NOMO-1 treated with dmso at 0.1 percent for 144 hours (cell line): ENCODE results near the gene G3BP2.
A peak's percentile ranks its signal among the peaks of the same experiment; 100 is the strongest.
"Not testable (repeated sequence)": the region's sequence is repeated elsewhere in the genome, so short reads cannot be mapped to it uniquely, and the experiment has no call there.

ENCODE experiments used
- DNase-seq: peaks from one replicate; lab custom pipeline; 2025; ENCODE audit not compliant: unreplicated experiment; lab: John Stamatoyannopoulos, UW

G3BP2 gene

DNA sequence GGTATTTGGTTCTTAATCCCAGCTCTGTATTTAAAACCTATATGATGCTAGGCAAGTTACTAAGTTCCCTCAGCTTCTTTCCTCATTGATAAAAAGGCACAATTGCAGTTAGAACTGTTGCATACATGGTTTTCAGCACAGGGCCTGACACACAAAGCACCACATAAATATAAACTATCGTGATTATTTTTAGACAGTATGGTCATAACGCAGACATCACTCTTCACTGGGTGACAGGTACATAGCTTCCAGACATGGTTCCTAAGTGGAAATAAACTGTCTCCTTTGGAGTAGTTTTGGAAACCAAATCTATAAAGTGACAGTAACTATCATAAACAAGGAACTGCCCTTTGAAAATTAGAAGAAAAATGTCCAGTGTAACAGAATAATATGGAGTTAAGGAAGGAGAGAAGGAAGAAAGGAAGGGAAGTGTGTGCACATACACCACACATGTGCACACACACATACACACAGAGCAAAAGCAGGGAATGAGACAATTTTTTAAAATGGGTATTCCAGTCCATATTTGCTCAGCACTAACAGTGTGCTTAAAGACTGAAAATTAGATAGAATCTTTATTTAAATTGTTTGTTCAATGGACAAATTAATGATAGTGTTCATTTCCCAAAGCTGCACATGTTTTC lies 12.5 kb upstream of the G3BP2 start:
- no peak for DNase-seq

DNA sequence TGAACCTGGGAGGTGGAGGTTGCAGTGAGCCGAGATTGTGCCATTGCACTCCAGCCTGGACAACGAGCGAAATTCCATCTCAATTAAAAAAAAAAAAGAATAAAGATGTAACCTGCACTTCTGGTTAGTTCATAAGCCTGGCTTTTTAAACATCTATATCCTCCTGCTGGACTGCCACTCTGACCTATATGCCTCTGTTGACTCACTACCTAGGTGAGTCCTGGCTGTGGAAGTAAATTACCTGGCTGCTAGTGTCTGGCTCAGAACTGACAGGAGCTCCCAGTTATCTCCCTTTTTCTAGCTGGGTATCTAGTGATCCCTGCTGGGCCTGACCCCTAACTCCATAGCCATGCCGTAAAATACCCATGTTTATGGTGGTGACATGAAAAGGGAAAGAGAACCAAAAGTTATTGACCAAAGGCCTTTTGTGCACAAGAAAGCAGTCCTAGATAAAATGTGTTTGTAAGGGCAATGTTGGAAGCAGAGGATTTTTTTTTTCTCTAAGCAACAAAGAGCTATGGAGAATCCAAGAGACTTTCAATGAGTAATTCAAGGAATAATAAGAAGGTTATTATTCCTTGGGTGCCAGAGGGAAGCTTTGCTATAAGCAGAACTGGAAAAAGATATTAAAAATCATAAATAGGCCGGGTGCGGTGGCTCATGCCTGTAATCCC lies 10.4 kb upstream of the G3BP2 start:
- no peak for DNase-seq

DNA sequence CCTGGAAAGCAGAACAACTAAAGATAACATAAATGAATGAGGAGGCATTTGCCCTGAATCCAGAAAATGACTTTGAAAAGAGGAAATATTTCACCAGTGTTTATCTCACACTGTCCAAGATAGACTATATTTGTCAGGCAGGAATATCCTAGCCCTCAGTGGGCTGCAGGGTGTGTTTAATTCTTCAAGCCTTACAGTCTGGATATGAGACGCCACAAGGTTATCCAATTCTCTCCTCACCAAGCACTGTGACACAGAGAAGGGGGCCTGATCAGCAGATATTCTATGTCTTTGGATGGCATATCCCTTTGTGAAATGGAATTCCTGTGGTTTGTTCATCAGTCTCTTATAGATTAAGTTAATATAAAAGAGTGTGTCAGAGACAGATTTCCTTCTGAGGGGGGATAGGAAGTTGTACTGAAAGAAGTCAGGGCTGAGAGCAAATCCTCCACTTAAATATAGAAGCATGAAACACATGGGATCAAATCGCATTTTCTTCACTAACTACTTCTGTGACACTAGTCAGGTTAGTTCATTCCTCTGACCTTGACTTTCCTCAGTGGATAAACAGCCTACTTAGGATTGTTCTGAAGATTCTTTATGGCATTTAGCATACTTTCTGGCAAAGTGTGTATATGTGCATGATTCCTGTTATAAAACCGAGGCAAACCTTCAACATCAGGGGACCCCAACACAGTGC lies 6.8 kb upstream of the G3BP2 start:
- DNase-seq: no peak

DNA sequence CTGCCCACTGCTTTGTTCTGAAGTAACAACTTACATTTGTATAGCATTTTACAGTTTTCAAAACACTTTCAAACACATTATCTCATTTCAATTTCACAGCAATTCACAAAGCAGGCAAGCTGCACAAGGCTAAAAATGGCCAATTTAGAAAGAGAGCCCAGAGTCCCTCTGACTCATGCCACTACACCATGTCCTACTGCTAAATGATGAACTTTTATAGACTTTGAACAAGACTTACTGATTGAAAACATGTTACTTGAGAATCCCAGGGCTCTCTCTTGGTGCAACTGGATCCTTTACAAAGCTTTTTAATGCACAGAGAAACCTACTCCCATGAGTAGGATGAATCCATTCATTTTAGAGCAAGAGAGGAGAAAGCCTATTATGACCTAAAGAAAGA lies 5.8 kb upstream of the G3BP2 start:
- DNase-seq: no peak

DNA sequence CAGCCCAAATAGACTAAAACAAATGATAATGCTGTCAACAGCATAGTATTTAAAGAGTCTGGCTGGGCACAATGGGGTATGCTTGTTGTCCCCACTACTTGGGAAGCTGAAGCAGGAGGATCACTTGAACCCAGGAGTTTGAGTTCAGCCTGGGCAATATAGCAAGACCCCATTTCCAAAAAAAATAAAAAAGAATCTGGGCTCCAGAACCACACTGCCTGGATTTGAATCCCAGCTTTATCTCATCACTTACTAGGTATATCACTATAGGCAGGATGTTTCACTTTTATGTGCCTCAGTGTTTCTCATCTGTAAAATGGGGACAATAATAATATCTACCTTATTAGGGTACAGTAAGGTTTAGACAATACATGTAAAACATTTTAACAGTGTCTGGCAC lies 5.3 kb upstream of the G3BP2 start:
- no peak for DNase-seq

DNA sequence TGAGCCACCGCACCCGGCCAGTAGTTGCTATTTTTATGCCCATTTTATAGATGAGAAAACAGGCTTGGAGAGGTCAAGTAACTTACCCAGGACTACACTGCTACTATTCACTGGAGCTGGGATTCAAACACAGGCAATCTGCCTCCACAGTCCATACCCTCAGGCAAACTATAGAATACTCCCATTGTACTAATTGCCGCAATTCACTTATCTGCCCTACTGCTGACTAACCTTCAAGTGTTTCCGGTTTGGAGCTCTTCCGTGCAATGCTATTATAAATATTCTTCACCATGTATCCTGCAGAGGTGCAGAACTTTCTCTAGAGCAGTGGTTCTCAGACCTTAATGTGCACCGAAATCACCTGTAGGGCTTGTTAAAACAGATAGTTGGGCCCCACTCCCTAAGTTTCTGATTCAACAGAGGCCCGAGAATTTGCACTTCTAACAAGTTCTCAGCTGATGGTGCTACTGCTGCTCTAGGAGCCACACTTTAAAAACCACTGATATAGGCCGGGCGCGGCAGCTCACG lies 1.9 kb upstream of the G3BP2 start:
- no peak for DNase-seq

DNA sequence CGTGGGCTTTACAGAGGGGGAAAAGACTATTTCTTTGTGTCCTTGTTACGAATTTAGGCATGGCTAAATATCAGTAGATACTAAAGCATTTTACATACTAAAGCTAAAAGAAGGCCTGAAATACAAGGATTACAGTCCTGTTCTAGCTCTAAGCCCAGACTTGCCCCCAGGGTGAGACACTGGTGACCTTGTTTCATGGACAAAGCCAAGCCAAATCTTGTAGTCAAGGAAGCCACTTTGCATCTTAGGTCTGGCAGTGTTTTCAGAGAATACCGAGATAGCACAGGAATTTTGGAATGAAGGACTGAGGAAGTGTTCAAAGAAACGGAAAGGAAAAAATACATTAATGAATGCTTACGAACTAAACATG lies 733 bp upstream of the G3BP2 start:
- DNase-seq: no peak

DNA sequence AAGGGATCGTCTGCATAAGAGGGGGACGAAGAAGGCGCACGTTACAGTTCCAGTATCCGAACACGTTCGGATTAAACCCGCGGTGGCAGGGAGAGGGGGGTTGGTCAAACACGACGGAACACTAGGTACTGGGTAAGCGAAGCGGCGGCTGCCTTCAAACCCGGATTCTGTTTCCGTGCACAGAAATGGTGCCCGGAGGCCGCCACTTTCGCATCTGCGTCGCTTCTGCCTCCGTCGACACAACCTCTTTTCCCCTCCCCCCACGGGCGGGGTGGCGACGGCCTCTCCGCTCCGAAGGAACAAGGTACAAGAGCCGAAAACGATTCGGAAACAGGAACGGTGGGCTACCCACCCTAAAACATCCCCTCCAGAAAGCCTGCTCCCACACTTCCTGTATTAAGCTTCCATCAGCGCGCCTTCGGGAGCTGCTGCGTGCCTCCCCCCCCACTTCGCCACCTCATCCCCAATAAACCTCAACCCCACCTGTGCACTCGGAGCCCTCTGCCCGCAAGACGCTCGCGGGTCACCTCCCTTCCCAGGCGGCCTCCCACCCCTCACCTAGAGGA lies 667 bp downstream of the G3BP2 start:
- peak; percentile 53 for DNase-seq

DNA sequence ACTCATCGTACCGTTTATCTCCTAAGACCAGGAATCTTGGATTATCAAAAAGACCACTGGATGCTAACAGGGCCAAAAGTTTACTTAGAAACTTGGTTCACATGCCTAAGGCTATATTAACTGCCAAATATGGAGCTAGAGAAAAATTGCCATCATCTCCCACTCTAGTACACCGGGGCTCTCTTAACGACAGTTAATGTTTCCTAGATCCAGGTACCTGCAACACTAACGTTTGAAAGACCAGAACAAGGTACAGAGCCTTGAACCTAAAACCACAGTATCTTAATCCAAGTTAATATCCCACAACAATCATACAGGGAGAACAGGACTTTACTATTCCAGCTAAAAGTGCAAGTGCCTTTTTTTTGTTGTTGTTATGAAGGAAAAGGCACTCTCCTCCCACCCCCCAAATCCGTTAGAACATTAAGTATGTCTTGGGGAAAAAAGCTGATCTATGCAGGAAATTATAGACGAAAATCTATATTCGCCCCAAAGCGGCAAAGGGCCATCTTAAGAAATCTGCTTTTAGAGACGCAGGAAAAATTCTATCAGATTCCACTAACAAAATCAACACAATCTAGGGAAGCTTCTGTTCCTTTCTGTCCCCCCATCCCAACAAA lies 1.3 kb downstream of the G3BP2 start:
- no peak for DNase-seq

DNA sequence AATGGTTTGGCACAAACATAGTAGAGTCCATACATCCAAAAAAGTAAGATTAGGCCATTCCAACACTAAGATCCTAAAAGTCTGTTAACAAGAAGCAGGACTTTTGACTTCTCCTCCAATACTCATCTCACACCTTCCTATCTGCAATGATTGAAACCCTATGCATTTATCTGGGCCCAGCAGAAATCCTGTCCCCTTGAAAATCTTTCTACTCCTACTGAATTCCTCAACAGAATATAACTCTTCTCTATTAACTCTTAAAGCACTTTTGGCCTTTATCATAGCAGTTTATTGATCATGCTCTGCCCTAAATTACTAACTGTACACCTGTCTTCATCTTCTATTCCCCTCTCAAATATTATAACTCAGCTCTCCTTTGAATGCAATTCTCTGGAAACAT lies 4.6 kb downstream of the G3BP2 start:
- DNase-seq: no peak

DNA sequence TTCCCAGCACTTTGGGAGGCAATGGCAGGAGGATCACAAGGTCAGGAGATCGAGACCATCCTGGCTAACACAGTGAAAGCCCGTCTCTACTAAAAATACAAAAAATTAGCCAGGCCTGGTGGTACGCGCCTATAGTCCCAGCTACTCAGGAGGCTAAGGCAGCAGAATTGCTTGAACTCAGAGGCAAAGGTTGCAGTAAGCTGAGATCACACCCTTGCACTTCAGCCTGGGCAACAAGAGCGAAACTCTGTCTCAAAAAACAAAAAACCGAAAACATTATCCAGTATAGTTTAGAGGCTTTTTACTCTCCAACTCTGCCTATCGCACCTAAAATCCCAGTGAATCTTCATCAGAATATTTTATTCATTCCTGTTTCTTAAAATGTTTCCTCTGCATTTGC lies 5.6 kb downstream of the G3BP2 start:
- not testable (repeated sequence) for DNase-seq

DNA sequence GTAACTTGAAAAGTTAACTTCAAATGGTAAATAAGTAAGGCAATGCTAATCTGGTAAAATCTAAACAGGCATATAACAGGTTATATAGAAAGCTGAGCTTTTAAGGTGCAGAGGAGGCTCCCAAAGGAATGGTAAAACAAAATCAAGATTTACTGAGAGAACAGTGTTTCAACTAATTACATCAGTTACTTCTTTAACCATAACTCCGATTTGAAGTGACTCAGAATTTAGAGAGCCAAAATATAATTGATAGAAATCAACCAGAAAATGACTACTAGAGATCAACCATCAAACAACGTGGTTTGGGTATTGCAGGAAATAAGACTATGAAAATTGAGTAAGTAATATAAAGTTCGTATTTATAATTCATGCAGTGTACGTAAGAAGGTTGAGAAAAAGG lies 6.9 kb downstream of the G3BP2 start:
- no peak for DNase-seq

DNA sequence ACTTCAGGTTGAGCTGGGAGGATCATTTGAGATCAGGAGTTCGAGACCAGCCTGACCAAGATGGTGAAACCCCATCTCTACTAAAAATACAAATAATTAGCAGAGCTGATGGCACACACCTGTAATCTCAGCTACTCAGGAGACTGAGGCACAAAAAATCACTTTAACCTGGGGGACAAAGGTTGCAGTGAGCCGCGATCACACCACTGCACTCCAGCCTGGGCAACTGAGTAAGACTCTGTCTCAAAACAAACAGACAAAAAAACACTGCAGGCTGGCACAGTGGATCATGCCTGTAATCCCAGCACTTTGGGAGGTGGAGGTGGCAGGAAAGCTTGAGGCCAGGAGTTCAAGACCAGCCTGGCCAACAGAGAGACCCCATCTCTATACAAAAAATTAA lies 8.6 kb downstream of the G3BP2 start:
- not testable (repeated sequence) for DNase-seq

DNA sequence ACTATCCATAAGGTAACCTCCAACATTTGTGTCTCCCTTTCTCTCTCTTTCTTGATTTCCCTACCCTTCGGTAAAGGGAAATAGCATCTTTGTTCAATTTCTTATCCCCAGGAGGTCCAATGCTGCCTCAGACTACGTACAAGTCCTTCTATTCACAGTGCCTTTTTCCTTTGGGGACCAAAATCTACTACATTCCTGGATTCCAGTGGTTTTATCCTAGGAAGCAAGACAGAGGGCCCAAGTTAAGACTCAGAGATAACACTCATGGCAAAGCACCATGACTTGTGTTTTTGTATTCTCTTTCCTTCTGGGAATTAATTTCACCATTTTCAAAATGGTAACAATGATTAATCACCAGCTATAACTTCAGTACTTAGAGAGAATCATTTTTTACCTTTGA lies 10.6 kb downstream of the G3BP2 start:
- DNase-seq: no peak

DNA sequence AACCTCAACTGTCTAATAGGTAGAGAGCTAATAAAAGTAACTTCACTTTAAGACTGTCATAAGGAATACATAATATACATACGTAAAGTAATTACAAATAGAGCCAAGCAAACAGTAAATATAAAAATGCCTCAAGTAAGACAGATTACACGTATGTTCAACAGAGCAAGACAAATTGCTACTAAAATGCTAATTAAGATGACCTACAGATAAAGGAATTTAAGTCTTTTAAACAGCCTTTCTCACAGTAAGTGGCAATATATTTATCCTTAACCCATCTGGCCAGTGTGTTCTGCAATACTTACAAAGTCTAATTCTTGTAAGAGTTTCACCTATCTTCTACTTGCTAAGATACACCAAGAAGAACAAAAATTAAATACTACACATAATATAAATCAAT lies 12.7 kb downstream of the G3BP2 start:
- DNase-seq: no peak

DNA sequence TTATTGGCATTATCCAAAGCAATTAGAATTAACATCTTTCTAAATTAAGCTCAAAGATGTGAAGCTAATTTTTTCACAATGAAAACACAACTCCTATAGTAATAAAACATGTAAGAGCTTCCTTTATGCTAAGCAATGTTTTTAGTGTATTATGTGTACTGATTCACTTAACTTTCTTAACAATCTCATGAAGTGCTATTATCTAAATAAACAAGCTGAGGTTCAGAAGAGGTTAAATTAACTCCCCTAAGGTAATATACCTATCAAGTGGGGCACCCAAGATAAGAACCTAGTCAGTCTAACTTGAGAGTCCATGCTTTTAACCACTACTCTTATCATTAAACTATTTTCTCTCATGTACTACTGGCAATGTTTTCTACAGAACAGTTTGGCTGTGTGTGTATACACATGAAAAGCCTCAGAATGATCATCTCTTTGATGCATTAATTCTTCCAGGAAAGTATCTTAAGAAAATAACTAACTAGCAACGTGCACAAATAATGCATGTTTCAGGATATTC lies 13.6 kb downstream of the G3BP2 start:
- no peak for DNase-seq

DNA sequence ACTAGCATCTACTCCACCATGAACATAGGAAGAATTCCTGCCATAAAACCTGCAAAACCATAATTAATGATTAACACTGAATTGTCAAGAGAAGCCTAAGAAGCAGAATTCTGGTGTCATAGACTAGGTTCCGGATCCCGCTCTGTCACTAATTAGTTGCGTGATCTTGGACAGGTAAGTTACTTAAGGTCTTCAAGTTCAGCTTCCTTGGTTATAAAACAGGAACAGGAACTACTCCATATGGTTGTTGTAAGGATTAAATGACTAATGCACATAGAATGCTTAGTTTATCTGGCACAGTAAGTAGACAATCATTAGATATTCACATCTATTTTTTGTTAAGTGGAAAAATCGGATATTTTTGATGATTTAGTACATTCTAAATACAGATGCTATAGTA lies 14.3 kb downstream of the G3BP2 start:
- DNase-seq: no peak

DNA sequence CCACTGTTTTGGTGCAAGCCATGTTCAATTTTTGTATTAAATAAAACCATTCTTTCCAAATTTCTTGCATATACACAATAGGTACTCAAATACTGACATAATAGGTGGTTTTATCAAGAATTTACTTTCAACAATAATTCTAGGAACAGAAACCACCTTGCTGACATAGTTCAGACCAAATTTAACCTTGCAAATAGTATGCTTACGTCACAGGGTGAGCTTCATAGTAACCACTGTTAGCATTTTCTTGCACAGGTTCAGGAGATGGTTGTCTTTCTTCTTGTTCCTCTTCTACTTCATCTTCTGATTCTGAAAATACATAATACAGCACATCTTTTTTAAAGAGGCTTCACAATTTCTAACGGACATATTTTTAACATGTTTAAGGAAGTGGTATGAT lies 17.6 kb downstream of the G3BP2 start:
- DNase-seq: no peak

DNA sequence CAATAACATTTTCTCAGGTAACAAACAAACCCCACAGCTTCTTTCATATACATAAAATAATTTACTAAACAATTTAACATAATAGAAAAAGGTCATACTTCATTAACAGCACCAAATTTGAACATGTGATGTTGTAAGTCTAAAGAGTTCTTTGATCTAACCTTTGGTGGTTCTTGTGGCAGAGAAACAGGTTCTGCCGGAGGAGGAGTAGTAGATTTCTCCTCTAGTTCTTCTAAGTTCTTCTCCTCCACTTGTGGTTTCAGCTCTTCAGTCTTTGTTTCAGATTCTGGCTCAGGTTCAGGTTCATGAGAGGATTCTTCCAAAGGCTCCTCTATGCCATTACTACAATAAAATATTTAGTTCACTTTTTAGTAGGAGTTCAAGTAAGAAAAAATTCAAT lies 18.3 kb downstream of the G3BP2 start:
- DNase-seq: no peak

DNA sequence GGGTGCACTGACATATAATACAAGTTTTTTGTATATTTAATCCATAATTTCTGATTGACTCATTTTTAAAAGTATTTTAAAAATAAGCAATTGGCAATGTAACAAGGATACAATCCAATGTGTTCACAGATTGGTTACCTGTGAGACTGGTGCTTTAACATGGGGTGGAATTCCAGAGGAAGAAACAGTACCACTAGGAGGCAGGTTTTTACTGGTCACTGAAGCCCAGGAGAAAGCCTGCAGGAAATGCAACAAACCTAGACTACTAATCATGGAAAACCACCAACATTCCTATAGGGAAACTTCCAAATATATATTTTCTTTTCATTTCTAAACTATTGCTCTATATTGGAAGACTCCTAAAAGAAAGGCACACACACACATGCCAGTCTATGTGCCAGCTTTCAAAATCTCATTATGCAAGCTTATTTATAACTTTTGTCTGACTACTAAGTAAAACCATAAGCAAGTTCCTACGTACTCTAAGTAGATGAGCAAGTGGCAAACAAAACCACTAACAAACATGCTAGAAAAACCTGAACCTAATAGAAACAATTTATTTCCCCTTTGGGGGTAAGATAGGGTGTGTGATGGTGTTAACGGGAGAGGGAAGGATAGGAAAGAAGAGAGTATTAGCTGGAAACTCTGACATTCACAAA lies 19.2 kb downstream of the G3BP2 start:
- DNase-seq: no peak

DNA sequence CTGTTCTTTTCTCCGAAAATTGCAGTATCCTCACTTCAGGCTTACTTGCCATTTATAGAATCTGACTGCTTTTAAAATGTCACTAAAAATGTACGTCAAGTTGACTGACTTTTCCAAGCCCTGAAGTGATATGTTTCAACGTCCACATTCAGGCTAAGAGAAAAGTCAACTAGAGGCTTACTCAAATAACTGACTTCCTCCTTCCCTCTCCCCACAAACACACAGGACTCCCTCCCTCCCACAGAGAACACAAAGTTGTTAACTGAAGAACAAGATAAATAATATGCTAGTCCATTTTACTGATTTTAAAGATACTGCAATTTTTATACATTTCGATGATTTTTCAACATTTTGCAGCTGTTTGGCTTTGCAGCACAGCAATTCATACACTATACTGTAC lies 29.1 kb downstream of the G3BP2 start:
- DNase-seq: no peak
